K562 (cell line): ENCODE measurements around the gene RND1. TPM values are rescaled to one million over a fixed set of nuclear protein-coding genes. Genes with fewer than 3 reads are reported as not detected.

ENCODE experiments used
- ARHGAP35 ChIP-seq: fragments of 450-650 bp; IDR thresholded peaks from 2 replicates; pipeline ENCODE4 v1.6.1; 2018; ENCODE audit not compliant: partially characterized antibody
- C11orf30 ChIP-seq: fragments of 450-650 bp; IDR thresholded peaks from 2 replicates; pipeline ENCODE4 v1.6.1; 2016; ENCODE audit warnings: low read depth, mild to moderate bottlenecking
- CXXC5 ChIP-seq: fragments of 250-450 bp; sonication (Bioruptor Pico); IDR thresholded peaks from 2 replicates; pipeline ENCODE4 v1.8.0; 2022; ENCODE audit warnings: inconsistent platforms, mild to moderate bottlenecking, moderate library complexity
- PHF8 ChIP-seq: fragments of 200-600 bp; sonication (generic); IDR thresholded peaks from 2 replicates; pipeline ENCODE4 v1.6.1; 2012; ENCODE audit warnings: mixed run types, mild to moderate bottlenecking, inconsistent platforms, low read length, moderate library complexity, borderline replicate concordance
- SP2 ChIP-seq: IDR thresholded peaks from 2 replicates; pipeline ENCODE4 v1.6.1; 2011; ENCODE audit warnings: mild to moderate bottlenecking, low read depth, low read length, moderate library complexity; ENCODE audit not compliant: poor library complexity, severe bottlenecking; ENCODE audit errors: extremely low read depth
- SUPT5H ChIP-seq: fragments of 450-650 bp; IDR thresholded peaks from 2 replicates; pipeline ENCODE4 v1.6.1; 2016
- VEZF1 ChIP-seq: fragments of 200-800 bp; sonication (Bioruptor generic); IDR thresholded peaks from 2 replicates; pipeline ENCODE4 v1.6.1; 2017; ENCODE audit warnings: missing genetic modification characterization, missing compliant biosample characterization
- ZBTB17 ChIP-seq: fragments of 450-650 bp; formaldehyde crosslinking; IDR thresholded peaks from 2 replicates; pipeline ENCODE4 v1.4.0; 2020; ENCODE audit warnings: mild to moderate bottlenecking
- ZFP36 ChIP-seq: fragments of 150-350 bp; IDR thresholded peaks from 2 replicates; pipeline ENCODE4 v1.6.1; 2018; ENCODE audit warnings: low read length, low read depth; ENCODE audit not compliant: partially characterized antibody
- ZNF253 ChIP-seq: fragments of 250-450 bp; sonication (Bioruptor Pico); conservative IDR thresholded peaks from 2 replicates; pipeline ENCODE4 v1.6.1; 2021; ENCODE audit warnings: mild to moderate bottlenecking
- polyA plus RNA-seq, 8 experiments: library from polyadenylated mRNA; depleted of rRNA in 4 of 8; stranded (reverse) in 5 of 8; unstranded in 3 of 8; fragments of >200 nt; fragmentation: Nextera tagmentation in 2 of 8; fragmentation: Illumina TruSeq in 1 of 8; extraction: Ambion mirVana in 2 of 8; extraction: Trizol in 1 of 8; gene quantifications; 2 replicates each; pipeline versions ENCODE4 v1.2.1 to v1.2.3, GENCODE V29; 2011 to 2014; ENCODE audit warnings: inconsistent platforms in 1 of 8, missing spikeins in 1 of 8
- total RNA-seq, 7 experiments: library from RNA; depleted of rRNA in 6 of 7; stranded (reverse); fragments of >200 nt in 6 of 7; fragmentation: Illumina TruSeq in 2 of 7; extraction: Trizol in 2 of 7; gene quantifications; 2 replicates each; pipeline versions ENCODE4 v1.2.1 to v1.2.3, GENCODE V29; 2011 to 2021; ENCODE audit warnings: low replicate concordance in 1 of 7
- TF ChIP-seq, protein P1 (sequence below): fragments of 450-650 bp; IDR thresholded peaks from 2 replicates; pipeline ENCODE4 v1.6.1; 2016; ENCODE audit warnings: mild to moderate bottlenecking, moderate library complexity
- TF ChIP-seq, protein P2 (sequence below): sonication (generic); formaldehyde crosslinking; IDR thresholded peaks from 2 replicates; pipeline ENCODE4 v1.8.0; 2023; ENCODE audit warnings: mild to moderate bottlenecking, missing genetic modification reagents

Gene RND1
- total and polyA plus RNA-seq, 9 of the 15 experiments (the other 6 are each of a cell fraction or from before 2014, with no cell fraction given), result 0.18 to 0.78 (median 0.58) TPM; not detected in 2

DNA sequence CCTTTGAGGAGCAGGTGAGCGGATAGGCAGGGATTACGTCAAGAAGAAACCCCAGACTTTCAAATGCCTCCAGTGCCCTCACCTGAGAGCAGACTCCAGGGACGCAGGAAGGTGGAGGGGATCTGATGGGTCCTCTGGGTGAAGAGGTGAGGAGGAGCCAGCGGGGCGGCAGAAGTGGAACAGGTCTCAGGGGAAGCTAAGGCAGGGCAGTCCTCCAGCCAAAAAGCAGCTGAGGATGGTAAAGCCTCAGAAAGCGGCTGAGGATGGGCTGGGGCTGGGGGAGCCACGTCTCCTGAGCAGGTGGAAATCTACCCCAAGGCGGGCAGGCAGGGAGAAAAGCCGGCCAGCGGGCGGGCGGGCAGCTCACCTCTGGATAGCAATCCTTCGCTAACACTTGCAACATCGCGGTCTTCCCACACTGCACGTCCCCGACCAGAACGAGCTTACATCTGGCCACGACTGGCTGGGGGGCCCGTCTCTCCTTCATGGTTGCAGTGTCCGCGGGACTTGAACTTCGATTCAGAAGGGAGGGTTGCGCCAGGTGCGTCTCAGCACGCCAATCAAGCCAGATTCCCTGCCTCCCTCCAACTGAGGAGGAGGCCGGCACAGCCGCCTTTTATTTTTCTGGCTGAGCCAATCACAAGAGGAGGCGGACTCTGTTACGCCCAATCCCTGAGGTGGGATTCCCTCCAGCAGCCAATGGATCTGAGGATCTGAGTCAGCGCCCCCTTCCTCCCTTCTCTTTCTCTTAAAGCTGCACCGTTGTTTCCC lies at the start of gene RND1 (continued):
- TF ChIP-seq, protein P1, sequence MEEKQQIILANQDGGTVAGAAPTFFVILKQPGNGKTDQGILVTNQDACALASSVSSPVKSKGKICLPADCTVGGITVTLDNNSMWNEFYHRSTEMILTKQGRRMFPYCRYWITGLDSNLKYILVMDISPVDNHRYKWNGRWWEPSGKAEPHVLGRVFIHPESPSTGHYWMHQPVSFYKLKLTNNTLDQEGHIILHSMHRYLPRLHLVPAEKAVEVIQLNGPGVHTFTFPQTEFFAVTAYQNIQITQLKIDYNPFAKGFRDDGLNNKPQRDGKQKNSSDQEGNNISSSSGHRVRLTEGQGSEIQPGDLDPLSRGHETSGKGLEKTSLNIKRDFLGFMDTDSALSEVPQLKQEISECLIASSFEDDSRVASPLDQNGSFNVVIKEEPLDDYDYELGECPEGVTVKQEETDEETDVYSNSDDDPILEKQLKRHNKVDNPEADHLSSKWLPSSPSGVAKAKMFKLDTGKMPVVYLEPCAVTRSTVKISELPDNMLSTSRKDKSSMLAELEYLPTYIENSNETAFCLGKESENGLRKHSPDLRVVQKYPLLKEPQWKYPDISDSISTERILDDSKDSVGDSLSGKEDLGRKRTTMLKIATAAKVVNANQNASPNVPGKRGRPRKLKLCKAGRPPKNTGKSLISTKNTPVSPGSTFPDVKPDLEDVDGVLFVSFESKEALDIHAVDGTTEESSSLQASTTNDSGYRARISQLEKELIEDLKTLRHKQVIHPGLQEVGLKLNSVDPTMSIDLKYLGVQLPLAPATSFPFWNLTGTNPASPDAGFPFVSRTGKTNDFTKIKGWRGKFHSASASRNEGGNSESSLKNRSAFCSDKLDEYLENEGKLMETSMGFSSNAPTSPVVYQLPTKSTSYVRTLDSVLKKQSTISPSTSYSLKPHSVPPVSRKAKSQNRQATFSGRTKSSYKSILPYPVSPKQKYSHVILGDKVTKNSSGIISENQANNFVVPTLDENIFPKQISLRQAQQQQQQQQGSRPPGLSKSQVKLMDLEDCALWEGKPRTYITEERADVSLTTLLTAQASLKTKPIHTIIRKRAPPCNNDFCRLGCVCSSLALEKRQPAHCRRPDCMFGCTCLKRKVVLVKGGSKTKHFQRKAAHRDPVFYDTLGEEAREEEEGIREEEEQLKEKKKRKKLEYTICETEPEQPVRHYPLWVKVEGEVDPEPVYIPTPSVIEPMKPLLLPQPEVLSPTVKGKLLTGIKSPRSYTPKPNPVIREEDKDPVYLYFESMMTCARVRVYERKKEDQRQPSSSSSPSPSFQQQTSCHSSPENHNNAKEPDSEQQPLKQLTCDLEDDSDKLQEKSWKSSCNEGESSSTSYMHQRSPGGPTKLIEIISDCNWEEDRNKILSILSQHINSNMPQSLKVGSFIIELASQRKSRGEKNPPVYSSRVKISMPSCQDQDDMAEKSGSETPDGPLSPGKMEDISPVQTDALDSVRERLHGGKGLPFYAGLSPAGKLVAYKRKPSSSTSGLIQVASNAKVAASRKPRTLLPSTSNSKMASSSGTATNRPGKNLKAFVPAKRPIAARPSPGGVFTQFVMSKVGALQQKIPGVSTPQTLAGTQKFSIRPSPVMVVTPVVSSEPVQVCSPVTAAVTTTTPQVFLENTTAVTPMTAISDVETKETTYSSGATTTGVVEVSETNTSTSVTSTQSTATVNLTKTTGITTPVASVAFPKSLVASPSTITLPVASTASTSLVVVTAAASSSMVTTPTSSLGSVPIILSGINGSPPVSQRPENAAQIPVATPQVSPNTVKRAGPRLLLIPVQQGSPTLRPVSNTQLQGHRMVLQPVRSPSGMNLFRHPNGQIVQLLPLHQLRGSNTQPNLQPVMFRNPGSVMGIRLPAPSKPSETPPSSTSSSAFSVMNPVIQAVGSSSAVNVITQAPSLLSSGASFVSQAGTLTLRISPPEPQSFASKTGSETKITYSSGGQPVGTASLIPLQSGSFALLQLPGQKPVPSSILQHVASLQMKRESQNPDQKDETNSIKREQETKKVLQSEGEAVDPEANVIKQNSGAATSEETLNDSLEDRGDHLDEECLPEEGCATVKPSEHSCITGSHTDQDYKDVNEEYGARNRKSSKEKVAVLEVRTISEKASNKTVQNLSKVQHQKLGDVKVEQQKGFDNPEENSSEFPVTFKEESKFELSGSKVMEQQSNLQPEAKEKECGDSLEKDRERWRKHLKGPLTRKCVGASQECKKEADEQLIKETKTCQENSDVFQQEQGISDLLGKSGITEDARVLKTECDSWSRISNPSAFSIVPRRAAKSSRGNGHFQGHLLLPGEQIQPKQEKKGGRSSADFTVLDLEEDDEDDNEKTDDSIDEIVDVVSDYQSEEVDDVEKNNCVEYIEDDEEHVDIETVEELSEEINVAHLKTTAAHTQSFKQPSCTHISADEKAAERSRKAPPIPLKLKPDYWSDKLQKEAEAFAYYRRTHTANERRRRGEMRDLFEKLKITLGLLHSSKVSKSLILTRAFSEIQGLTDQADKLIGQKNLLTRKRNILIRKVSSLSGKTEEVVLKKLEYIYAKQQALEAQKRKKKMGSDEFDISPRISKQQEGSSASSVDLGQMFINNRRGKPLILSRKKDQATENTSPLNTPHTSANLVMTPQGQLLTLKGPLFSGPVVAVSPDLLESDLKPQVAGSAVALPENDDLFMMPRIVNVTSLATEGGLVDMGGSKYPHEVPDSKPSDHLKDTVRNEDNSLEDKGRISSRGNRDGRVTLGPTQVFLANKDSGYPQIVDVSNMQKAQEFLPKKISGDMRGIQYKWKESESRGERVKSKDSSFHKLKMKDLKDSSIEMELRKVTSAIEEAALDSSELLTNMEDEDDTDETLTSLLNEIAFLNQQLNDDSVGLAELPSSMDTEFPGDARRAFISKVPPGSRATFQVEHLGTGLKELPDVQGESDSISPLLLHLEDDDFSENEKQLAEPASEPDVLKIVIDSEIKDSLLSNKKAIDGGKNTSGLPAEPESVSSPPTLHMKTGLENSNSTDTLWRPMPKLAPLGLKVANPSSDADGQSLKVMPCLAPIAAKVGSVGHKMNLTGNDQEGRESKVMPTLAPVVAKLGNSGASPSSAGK, result peak; percentile 73
- no peak for TF ChIP-seq ARHGAP35
- peak; percentile 44 for TF ChIP-seq C11orf30
- peak; percentile 78 for TF ChIP-seq SUPT5H
- TF ChIP-seq, protein P2, sequence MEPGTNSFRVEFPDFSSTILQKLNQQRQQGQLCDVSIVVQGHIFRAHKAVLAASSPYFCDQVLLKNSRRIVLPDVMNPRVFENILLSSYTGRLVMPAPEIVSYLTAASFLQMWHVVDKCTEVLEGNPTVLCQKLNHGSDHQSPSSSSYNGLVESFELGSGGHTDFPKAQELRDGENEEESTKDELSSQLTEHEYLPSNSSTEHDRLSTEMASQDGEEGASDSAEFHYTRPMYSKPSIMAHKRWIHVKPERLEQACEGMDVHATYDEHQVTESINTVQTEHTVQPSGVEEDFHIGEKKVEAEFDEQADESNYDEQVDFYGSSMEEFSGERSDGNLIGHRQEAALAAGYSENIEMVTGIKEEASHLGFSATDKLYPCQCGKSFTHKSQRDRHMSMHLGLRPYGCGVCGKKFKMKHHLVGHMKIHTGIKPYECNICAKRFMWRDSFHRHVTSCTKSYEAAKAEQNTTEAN (CRISPR knock-in tag), result no peak
- no peak for TF ChIP-seq ZNF253
- TF ChIP-seq VEZF1, result peak; percentile 76
- TF ChIP-seq SP2, result peak; percentile 61
- TF ChIP-seq ZFP36, result no peak
- peak; percentile 61 for TF ChIP-seq CXXC5 (CRISPR knock-in tag)
- TF ChIP-seq PHF8, result peak; percentile 83; the same call in 1 of the 2 replicates
- TF ChIP-seq ZBTB17, result 0 out of 2 replicates have a peak, but pooled peaks have one; percentile 22
